Muscle layer of colon (tissue), 2 donors: ENCODE measurements around the gene B9D2.
"Not testable (repeated sequence)": the region's sequence is repeated elsewhere in the genome, so short reads cannot be mapped to it uniquely, and the experiment has no call there.

Source experiments
- H3K27ac ChIP-seq: one replicate; pipeline ENCODE4 v1.7.0; 2013; ENCODE audit warnings: low read depth, mild to moderate bottlenecking, low read length, moderate library complexity
- H3K27me3 ChIP-seq, 2 donors: one replicate each; pipeline ENCODE4 v1.7.0; 2013; ENCODE audit warnings: low read length in 2 of 2, mild to moderate bottlenecking in 2 of 2; ENCODE audit not compliant: insufficient read depth in 2 of 2, control insufficient read depth in 1 of 2
- H3K36me3 ChIP-seq: one replicate; pipeline ENCODE4 v1.7.0; 2013; ENCODE audit warnings: mild to moderate bottlenecking, low read length; ENCODE audit not compliant: insufficient read depth
- H3K4me1 ChIP-seq: one replicate; pipeline ENCODE4 v1.7.0; 2013; ENCODE audit warnings: mild to moderate bottlenecking, low read length; ENCODE audit not compliant: insufficient read depth
- H3K4me3 ChIP-seq, 2 donors: one replicate each; pipeline ENCODE4 v1.7.0; 2013; ENCODE audit warnings: low read length in 2 of 2, low read depth in 1 of 2, mild to moderate bottlenecking in 1 of 2, moderate library complexity in 1 of 2
- H3K9ac ChIP-seq: one replicate; pipeline ENCODE4 v1.7.0; 2013; ENCODE audit warnings: low read length
- H3K9me3 ChIP-seq: one replicate; pipeline ENCODE4 v1.7.0; 2013; ENCODE audit warnings: mild to moderate bottlenecking, low read length
- donor health status: abdominal sarcoma.
- donor health status: Adenocarcinoma of cecum.

The B9D2 gene

GRCh38 chr19:41386442-41386841 lies 22.5 kb upstream of the B9D2 start:
- Histone ChIP-seq H3K27ac (no peak overlapping the region), H3K4me3 (no peak overlapping the region), H3K4me1 (no peaks in the 10 kb centered on the region), H3K36me3 (peaks cover 23% of the 10 kb centered on the region), H3K9me3 (no peaks in the 10 kb centered on the region), H3K27me3 (no peaks in the 10 kb centered on the region), H3K9ac (no peak overlapping the region)

- no peak overlapping the region for H3K27ac ChIP-seq
- H3K36me3 ChIP-seq: peaks cover 8% of the 10 kb centered on the region
- H3K4me3 ChIP-seq: no peak overlapping the region
These were observed 20.4 kb upstream of the B9D2 start for GRCh38 chr19:41384351-41384750.

GRCh38 chr19:41381536-41381935 lies 17.6 kb upstream of the B9D2 start:
- H3K9ac ChIP-seq, H3K4me3 ChIP-seq, H3K27ac ChIP-seq, H3K36me3 ChIP-seq, H3K27me3 ChIP-seq, H3K9me3 ChIP-seq: not testable (repeated sequence)
- H3K4me1 ChIP-seq: peaks cover 14% of the 10 kb centered on the region

More at GRCh38 chr19:41384351-41384750, 20.4 kb upstream of the B9D2 start:
- Histone ChIP-seq H3K27me3 (no peaks in the 10 kb centered on the region), H3K4me1 (no peaks in the 10 kb centered on the region), H3K9me3 (no peaks in the 10 kb centered on the region), H3K9ac (no peak overlapping the region)

- Histone ChIP-seq H3K4me1 (peaks cover 28% of the 10 kb centered on the region), H3K9ac (no peak overlapping the region), H3K36me3 (no peaks in the 10 kb centered on the region), H3K27ac (peak overlapping the region; percentile 78), H3K4me3 (no peak overlapping the region), H3K9me3 (no peaks in the 10 kb centered on the region), H3K27me3 (no peaks in the 10 kb centered on the region)
These were observed 14.2 kb upstream of the B9D2 start for GRCh38 chr19:41377977-41378709.

GRCh38 chr19:41376998-41377365 lies 13.0 kb upstream of the B9D2 start:
- Histone ChIP-seq H3K36me3 (no peaks in the 10 kb centered on the region), H3K9me3 (no peaks in the 10 kb centered on the region), H3K9ac (peak overlapping the region; percentile 45), H3K4me3 (peak overlapping the region; percentile 57 to 70), H3K27ac (no peak overlapping the region), H3K4me1 (peaks cover 28% of the 10 kb centered on the region), H3K27me3 (no peaks in the 10 kb centered on the region)

- peak within 1 kb of the TSS; percentile 45 for H3K9ac ChIP-seq
- H3K4me3 ChIP-seq: peak within 1 kb of the TSS; percentile 57 to 70
- peaks cover 28% of the 10 kb centered on the region for H3K4me1 ChIP-seq
- H3K27me3 ChIP-seq: no peaks in the 10 kb centered on the region
- no peaks in the 10 kb centered on the region for H3K36me3 ChIP-seq
- H3K27ac ChIP-seq: peak within 1 kb of the TSS; percentile 57
- H3K9me3 ChIP-seq: no peaks in the 10 kb centered on the region
These were observed 12.5 kb upstream of the B9D2 start, which contains the start of gene TMEM91 for GRCh38 chr19:41376241-41376997. TMEM91 (plus strand) TSS chr19:41376533; CDS start chr19:41378310, 1,777 bp downstream.

- peaks cover 28% of the 10 kb centered on the region for H3K4me1 ChIP-seq
- H3K27ac ChIP-seq: peak overlapping the region; percentile 32
- H3K9ac ChIP-seq: no peak overlapping the region
- no peaks in the 10 kb centered on the region for H3K9me3 ChIP-seq
- no peaks in the 10 kb centered on the region for H3K27me3 ChIP-seq
- peak overlapping the region in 1 of 2 donors; percentile 14 for H3K4me3 ChIP-seq
- no peaks in the 10 kb centered on the region for H3K36me3 ChIP-seq
These were observed 10.0 kb upstream of the B9D2 start for GRCh38 chr19:41373993-41374392.

- Histone ChIP-seq H3K27ac (no peak overlapping the region), H3K9me3 (no peaks in the 10 kb centered on the region), H3K9ac (no peak overlapping the region), H3K36me3 (no peaks in the 10 kb centered on the region), H3K27me3 (no peaks in the 10 kb centered on the region), H3K4me3 (no peak overlapping the region), H3K4me1 (peaks cover 19% of the 10 kb centered on the region)
These were observed 8.6 kb upstream of the B9D2 start for GRCh38 chr19:41372501-41372900.

- Histone ChIP-seq H3K27me3 (no peaks in the 10 kb centered on the region), H3K27ac (no peak overlapping the region), H3K4me3 (no peak overlapping the region), H3K9ac (no peak overlapping the region), H3K36me3 (no peaks in the 10 kb centered on the region), H3K4me1 (peaks cover 14% of the 10 kb centered on the region), H3K9me3 (no peaks in the 10 kb centered on the region)
These were observed 7.6 kb upstream of the B9D2 start for GRCh38 chr19:41371541-41371940.

- H3K9ac ChIP-seq, H3K27ac ChIP-seq: not testable (repeated sequence)
These were observed 7.2 kb upstream of the B9D2 start for GRCh38 chr19:41371119-41371518.

GRCh38 chr19:41369769-41370168 lies 5.8 kb upstream of the B9D2 start:
- Histone ChIP-seq H3K27ac (no peak overlapping the region), H3K9me3 (no peaks in the 10 kb centered on the region), H3K36me3 (no peaks in the 10 kb centered on the region), H3K4me1 (peaks cover 14% of the 10 kb centered on the region), H3K27me3 (no peaks in the 10 kb centered on the region), H3K4me3 (no peak overlapping the region), H3K9ac (no peak overlapping the region)

More at GRCh38 chr19:41371119-41371518, 7.2 kb upstream of the B9D2 start:
- not testable (repeated sequence) for H3K27me3 ChIP-seq, H3K36me3 ChIP-seq, H3K4me3 ChIP-seq, H3K9me3 ChIP-seq
- peaks cover 14% of the 10 kb centered on the region for H3K4me1 ChIP-seq
